Naive B cell (primary cell): ENCODE data around the gene ZMYND19. TPM values are rescaled to one million over a fixed set of nuclear protein-coding genes. Genes with fewer than 3 reads are reported as not detected.
"Not testable (repeated sequence)": the region's sequence is repeated elsewhere in the genome, so short reads cannot be mapped to it uniquely, and the experiment has no call there.

ENCODE experiments used
- ATAC-seq, 2 donors: fragments of 150-1000 bp; cut with Tn5 transposase; 2 replicates each; pipeline ENCODE4 v1.10.0; 2021; ENCODE audit warnings: low read depth in 2 of 2, mild to moderate bottlenecking in 2 of 2, moderate library complexity in 2 of 2
- DNase-seq: peaks from one replicate; pipeline ENCODE4 v3.0.0; 2022
- H3K27ac Mint-ChIP-seq, 6 donors: one replicate each; pipeline ENCODE4 v1.8.0; 2020 to 2022; ENCODE audit warnings: mild to moderate bottlenecking in 6 of 6, mixed read lengths in 6 of 6, moderate library complexity in 5 of 6, inconsistent platforms in 2 of 6
- H3K27me3 Mint-ChIP-seq, 3 donors: one replicate each; pipeline ENCODE4 v1.8.0; 2021 to 2022; ENCODE audit warnings: mixed read lengths in 3 of 3, mild to moderate bottlenecking in 1 of 3
- H3K36me3 Mint-ChIP-seq, 2 donors: one replicate each; pipeline ENCODE4 v1.8.0; 2020 to 2022; ENCODE audit warnings: mixed read lengths in 2 of 2, inconsistent platforms in 1 of 2, mild to moderate bottlenecking in 1 of 2
- H3K4me1 Mint-ChIP-seq, 3 donors: one replicate each; pipeline ENCODE4 v1.8.0; 2020 to 2022; ENCODE audit warnings: mixed read lengths in 3 of 3, inconsistent platforms in 1 of 3, mild to moderate bottlenecking in 1 of 3, moderate library complexity in 1 of 3
- H3K4me3 Mint-ChIP-seq, 8 donors: one replicate each; pipeline ENCODE4 v1.8.0; 2020 to 2022; ENCODE audit warnings: mild to moderate bottlenecking in 8 of 8, mixed read lengths in 8 of 8, moderate library complexity in 8 of 8, inconsistent platforms in 2 of 8
- H3K9me3 Mint-ChIP-seq, 7 donors: one replicate each; pipeline ENCODE4 v1.8.0; 2020 to 2022; ENCODE audit warnings: mixed read lengths in 7 of 7, mild to moderate bottlenecking in 5 of 7, inconsistent platforms in 2 of 7, moderate library complexity in 1 of 7
- polyA plus RNA-seq, 6 donors: library from polyadenylated mRNA; unstranded; fragments of 300-500 nt; fragmentation: Illumina TruSeq; gene quantifications; one replicate each; pipeline ENCODE4 v1.2.3, GENCODE V29; 2021; ENCODE audit warnings: low read depth in 6 of 6

ZMYND19 gene
- polyA plus RNA-seq, 6 donors from 2014 or later, result 4.2 to 13.3 (median 7.2) TPM

DNA sequence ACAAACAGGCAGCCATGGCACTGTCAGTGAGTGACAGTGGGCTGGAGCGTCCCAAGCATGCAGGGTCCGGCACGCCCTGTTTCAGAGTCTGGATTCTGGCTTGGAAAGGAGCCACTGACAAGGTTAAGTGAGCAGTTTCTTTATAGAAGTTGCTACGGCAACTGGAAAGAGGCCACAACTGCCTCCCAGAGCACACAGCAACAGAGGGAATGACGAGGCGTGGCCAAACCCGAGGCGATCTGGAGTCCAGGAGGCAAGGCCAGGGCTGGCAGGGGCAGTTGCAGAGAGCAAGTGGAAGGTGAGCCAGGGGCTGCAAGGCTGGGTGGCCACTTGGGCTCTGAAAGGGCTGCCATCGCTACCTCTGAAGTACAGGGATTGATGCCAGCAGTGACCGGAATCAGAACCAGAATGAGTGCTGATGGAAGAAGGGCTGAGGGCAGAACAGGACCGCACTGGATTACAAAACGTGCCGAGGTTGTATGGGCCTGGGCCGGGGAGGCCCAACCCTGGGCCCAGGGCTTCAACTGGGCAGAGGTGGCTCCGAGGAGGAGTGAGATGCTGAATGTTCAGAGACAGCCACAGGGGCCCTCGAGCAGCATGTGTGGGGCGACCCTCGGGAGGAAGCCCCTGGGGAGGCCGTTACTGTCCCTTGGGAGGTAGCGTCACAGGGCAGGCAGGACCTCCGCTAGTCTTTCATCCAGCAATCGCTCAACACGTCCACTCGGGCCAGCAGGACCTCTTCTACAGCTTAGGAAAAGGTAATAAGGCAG lies 34.1 kb downstream of the ZMYND19 start:
- DNase-seq (no peak), ATAC-seq (no peak)
- no peaks in the 10 kb centered on the region for H3K9me3 Mint-ChIP-seq
- H3K36me3 Mint-ChIP-seq, result peaks cover 12 to 15% of the 10 kb centered on the region in 2 donors
- peaks cover 6 to 15% (median 9%) of the 10 kb centered on the region in 3 donors for H3K4me1 Mint-ChIP-seq
- no peak overlapping the region for H3K4me3 Mint-ChIP-seq
- peak overlapping the region in 2 of 6 donors; percentile 44 to 78 for H3K27ac Mint-ChIP-seq
- H3K27me3 Mint-ChIP-seq, result no peaks in the 10 kb centered on the region

DNA sequence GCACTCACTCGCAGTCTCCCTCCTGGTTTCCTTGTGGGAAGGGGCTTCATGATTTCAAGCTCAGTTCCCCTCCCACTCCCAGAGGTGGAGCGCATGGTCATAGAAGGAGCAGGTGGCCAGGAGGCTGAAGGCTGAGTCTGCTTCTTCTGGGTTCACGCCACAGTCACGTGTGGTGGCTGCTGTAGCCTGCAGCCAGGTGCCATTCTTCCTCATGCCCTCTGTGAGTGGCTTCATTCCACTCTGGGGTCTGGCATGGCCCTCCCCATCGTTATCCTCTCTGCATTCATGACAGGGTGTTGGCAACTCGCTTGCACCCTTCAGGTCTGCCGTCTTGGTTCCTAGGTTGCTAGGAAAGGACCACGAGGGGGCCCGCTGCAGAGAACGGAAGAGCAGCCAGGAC lies 35.1 kb downstream of the ZMYND19 start:
- peak overlapping the region in 1 of 6 donors; percentile 21 for H3K27ac Mint-ChIP-seq
- H3K4me1 Mint-ChIP-seq, result peaks cover 8 to 17% (median 12%) of the 10 kb centered on the region in 3 donors
- ATAC-seq, result no peak
- no peaks in the 10 kb centered on the region for H3K27me3 Mint-ChIP-seq
- H3K4me3 Mint-ChIP-seq, result peak overlapping the region in 1 of 8 donors; percentile 52
- H3K36me3 Mint-ChIP-seq, result peaks cover 12 to 15% of the 10 kb centered on the region in 2 donors
- no peak for DNase-seq
- H3K9me3 Mint-ChIP-seq, result no peaks in the 10 kb centered on the region

DNA sequence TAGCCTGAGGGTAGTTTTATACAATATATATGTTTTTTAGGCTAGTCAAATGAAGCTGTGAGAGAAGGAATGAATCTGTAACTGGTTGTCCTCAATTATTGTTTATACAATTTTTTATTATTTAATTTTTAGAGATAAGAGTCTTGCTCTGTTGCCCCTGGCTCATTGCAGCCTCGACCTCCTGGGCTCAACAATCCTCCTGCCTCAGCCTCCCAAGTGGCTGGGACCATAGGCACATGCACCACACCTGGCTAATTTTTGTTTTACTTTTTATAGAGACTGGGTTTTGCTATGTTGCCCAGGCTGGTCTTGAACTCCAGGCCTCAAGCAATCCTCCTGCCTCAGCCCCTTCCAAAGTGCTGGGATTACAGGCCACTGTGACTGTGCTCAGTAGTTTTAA lies 36.0 kb downstream of the ZMYND19 start:
- no peak for ATAC-seq
- Mint-ChIP-seq H3K27ac (no peak overlapping the region), H3K27me3 (no peaks in the 10 kb centered on the region), H3K36me3 (peaks cover 11 to 12% of the 10 kb centered on the region in 2 donors), H3K4me3 (peak overlapping the region in 1 of 8 donors; percentile 52), H3K9me3 (no peaks in the 10 kb centered on the region), H3K4me1 (peaks cover 16 to 25% (median 20%) of the 10 kb centered on the region in 3 donors)
- DNase-seq, result no peak

DNA sequence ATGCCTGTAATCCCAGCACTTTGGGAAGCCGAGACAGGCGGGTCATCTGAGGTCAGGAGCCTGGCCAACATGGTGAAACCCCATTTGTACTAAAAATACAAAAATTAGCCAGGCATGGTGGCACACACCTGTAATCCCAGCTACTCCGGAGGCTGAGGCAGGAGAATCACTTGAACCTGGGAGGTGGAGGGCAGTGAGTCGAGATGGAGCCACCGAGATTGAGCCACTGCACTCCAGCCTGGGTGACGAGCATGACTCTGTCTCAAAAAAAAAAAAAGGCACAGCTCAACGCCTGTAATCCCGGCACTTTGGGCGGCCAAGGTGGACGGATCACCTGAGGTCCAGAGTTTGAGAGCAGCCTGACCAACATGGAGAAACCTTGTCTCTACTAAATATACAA lies 36.7 kb downstream of the ZMYND19 start:
- H3K9me3 Mint-ChIP-seq, DNase-seq, H3K27ac Mint-ChIP-seq, H3K27me3 Mint-ChIP-seq, ATAC-seq: not testable (repeated sequence)
- H3K36me3 Mint-ChIP-seq, result peaks cover 11 to 12% of the 10 kb centered on the region in 2 donors
- peak overlapping the region in 2 of 8 donors; percentile 78 to 84 for H3K4me3 Mint-ChIP-seq
- H3K4me1 Mint-ChIP-seq, result peaks cover 23 to 30% (median 24%) of the 10 kb centered on the region in 3 donors

DNA sequence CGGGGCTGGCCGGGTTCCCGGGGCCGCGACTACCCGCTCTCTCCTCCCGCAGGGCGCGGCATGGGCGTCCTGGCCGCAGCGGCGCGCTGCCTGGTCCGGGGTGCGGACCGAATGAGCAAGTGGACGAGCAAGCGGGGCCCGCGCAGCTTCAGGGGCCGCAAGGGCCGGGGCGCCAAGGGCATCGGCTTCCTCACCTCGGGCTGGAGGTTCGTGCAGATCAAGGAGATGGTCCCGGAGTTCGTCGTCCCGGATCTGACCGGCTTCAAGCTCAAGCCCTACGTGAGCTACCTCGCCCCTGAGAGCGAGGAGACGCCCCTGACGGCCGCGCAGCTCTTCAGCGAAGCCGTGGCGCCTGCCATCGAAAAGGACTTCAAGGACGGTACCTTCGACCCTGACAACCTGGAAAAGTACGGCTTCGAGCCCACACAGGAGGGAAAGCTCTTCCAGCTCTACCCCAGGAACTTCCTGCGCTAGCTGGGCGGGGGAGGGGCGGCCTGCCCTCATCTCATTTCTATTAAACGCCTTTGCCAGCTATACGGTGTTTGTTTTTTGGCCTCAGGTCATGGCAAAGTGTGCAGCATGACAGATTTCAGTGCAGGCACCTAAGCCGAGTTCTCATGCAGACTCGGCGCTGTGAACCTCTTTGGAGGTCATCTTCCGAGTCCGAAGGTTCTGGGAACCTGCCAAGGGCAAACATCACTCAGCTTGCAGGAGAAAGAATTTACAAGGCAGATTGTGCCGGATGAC lies 38.1 kb downstream of the ZMYND19 start:
- Mint-ChIP-seq H3K27me3 (no peaks in the 10 kb centered on the region), H3K4me3 (peak overlapping the region; percentile 79 to 97 (median 85)), H3K27ac (peak overlapping the region in 5 of 6 donors; percentile 22 to 88 (median 78)), H3K4me1 (peaks cover 29 to 39% (median 36%) of the 10 kb centered on the region in 3 donors), H3K36me3 (peaks cover 11 to 12% of the 10 kb centered on the region in 2 donors), H3K9me3 (no peaks in the 10 kb centered on the region)
- no peak for DNase-seq
- peak; percentile 3 to 4 for ATAC-seq

DNA sequence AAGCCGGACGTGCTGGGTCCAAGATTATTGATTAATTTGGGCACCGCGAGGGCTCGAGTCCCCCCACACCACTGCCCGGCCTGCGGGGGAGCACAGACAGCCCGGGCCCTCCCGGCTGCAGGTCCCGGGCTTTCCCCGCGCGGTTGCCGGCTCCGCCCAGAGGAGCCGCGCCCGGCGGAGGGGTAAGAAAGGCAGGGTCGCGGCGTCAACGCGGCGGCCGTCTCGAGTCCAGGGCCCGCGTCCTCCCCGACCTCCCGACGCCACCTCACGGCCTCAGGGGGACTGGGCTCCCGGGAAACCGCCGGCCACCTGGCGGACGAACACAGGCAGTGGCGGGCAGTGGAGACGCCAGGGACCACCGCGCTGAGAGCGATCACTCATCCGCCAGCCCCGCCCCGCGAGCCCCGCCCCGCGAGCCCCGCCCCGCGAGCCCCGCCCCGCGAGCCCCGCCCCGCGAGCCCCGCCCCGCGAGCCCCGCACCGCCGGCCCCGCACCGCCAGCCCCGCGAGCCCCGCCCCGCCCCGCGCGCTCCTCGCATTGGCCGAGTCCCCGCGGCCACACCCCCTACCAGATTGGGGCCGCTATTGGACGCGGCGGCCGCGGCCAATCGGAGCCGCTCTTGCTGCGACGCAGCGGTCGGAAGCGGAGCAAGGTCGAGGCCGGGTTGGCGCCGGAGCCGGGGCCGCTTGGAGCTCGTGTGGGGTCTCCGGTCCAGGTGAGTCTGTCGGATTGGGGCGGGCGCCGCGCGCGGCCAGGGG lies 38.9 kb downstream of the ZMYND19 start, which contains the start of gene MRPL41:
TSS of gene MRPL41 (plus strand) at position 616 of the 758 bp plus-strand sequence. CDS start 203 bp downstream, outside the sequence.
- Mint-ChIP-seq H3K9me3 (no peaks in the 10 kb centered on the region), H3K4me3 (peak within 1 kb of the TSS; percentile 79 to 97 (median 88)), H3K27me3 (no peaks in the 10 kb centered on the region), H3K27ac (peak within 1 kb of the TSS in 5 of 6 donors; percentile 22 to 88 (median 78)), H3K36me3 (peaks cover 11 to 12% of the 10 kb centered on the region in 2 donors), H3K4me1 (peaks cover 29 to 44% (median 42%) of the 10 kb centered on the region in 3 donors)
- ATAC-seq (peak; percentile 81 to 82), DNase-seq (peak; percentile 89)

DNA sequence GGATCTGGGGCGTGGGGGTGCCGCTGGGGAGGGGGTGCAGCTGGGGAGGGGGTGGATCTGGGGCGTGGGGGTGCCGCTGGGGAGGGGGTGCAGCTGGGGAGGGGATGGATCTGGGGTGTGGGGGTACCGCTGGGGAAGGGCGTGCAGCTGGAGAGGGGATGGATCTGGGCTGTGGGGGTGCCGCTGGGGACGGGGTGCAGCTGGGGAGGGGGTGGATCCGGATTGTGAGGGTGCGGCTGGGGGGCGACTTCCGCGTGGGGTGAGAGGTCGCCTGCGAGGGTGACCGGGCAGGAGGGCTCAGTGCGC lies 39.4 kb downstream of the ZMYND19 start:
- Mint-ChIP-seq H3K36me3 (peaks cover 10 to 12% of the 10 kb centered on the region in 2 donors), H3K4me3 (peak overlapping the region; percentile 62 to 97 (median 82)), H3K27ac (peak overlapping the region in 2 of 6 donors; percentile 76 to 79), H3K4me1 (peaks cover 33 to 49% (median 46%) of the 10 kb centered on the region in 3 donors)
- not testable (repeated sequence) for H3K9me3 Mint-ChIP-seq, H3K27me3 Mint-ChIP-seq, DNase-seq
- ATAC-seq, result peak; percentile 6 to 9

DNA sequence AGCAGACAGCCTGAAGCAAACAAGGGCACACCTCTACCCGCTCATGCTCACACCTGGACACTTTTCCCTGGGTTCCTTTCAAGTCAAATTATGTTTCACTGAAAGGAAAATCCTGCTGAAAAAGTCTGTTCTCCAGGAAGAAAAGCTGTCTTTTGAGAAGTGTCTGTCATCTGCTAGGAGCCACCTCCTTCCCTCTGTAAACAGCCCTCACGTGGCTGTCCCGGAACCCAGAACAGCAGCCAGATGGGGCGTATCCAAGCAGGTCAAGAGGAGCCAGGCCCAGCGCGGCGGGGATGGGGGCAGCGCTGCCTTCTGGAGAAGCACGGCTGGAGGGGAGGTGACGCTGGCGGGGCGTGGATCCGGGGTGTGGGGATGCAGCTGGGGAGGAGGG lies 40.1 kb downstream of the ZMYND19 start, which contains the start of gene PNPLA7:
TSS of gene PNPLA7 (minus strand) at position 172 of the 391 bp plus-strand sequence. CDS start 205 bp downstream, outside the sequence.
- ATAC-seq, result peak; percentile 30 to 48
- Mint-ChIP-seq H3K9me3 (no peaks in the 10 kb centered on the region), H3K4me3 (peak within 1 kb of the TSS; percentile 92 to 99 (median 96)), H3K27ac (peak within 1 kb of the TSS; percentile 86 to 97 (median 96)), H3K27me3 (no peaks in the 10 kb centered on the region), H3K4me1 (peaks cover 32 to 53% (median 43%) of the 10 kb centered on the region in 3 donors), H3K36me3 (peaks cover 3 to 5% of the 10 kb centered on the region in 2 donors)
- DNase-seq, result peak; percentile 69

DNA sequence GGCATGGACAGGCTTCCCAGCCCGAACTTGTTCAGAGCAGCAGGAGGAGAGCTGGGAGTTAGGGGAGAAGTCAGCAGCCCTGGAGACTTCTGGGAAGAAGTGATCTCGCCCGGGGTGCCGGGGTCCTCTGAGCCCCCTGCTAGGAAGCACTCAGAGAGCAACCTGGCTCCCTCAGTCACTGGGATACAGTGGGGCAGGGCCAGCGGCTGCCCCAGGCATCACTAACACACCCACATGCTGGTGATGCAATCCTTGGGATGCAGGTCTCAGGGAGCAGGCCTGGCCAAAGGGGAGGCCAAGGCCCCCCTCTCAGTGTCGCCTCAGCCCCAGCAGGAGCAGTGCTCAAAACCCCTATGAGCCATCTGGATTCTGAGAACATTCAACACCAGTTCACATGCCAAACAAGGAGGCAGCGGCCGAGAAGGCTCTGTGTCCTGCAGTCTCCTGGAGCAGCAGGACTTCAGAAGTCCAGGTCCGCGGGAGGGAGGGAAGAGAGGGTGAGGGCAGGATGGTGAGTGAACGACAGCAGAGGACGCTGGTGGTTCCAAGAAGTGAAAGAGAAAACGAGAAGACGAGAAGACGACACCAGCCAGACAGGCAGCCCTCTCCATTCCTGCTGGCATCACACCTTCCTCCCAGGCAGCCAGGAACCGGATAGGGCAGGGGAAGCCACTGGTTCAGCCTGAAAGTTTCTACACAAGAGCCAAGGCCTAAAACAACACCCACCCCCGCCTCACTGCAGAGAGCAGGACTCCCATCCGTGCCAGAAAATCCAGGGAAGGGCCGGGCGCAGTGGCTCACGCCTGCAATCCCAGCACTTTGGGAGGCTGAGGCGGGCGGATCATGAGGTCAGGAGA lies 42.4 kb downstream of the ZMYND19 start:
- Mint-ChIP-seq H3K9me3 (no peaks in the 10 kb centered on the region), H3K4me3 (peak overlapping the region in 7 of 8 donors; percentile 49 to 97 (median 81)), H3K36me3 (no peaks in the 10 kb centered on the region), H3K4me1 (peaks cover 39 to 56% (median 41%) of the 10 kb centered on the region in 3 donors), H3K27ac (peak overlapping the region in 5 of 6 donors; percentile 12 to 95 (median 83)), H3K27me3 (no peaks in the 10 kb centered on the region)
- ATAC-seq (no peak), DNase-seq (no peak)

DNA sequence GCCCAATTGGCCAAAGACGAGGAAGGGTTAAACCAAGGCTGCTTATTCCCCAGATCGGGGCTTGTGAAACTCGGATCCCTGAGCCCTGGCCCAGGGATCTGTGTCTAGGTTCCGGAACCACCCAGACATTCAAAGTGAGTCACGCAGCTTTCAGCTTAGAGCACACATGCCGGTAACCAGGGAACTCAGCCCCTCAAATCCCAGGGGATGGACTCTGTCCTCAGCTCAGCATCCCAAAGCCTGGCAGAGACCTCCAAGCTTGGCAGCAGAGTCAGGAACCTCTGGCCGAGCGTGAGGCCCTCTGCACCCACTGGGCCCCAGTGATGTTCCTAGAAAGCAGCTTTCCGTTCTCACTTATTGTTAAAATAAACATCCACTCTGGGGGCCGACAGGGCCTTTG lies 45.2 kb downstream of the ZMYND19 start:
- Mint-ChIP-seq H3K27me3 (no peaks in the 10 kb centered on the region), H3K9me3 (no peaks in the 10 kb centered on the region), H3K27ac (no peak overlapping the region), H3K4me1 (peaks cover 30 to 48% (median 33%) of the 10 kb centered on the region in 3 donors), H3K4me3 (no peak overlapping the region), H3K36me3 (no peaks in the 10 kb centered on the region)
- DNase-seq, result no peak
- no peak for ATAC-seq

DNA sequence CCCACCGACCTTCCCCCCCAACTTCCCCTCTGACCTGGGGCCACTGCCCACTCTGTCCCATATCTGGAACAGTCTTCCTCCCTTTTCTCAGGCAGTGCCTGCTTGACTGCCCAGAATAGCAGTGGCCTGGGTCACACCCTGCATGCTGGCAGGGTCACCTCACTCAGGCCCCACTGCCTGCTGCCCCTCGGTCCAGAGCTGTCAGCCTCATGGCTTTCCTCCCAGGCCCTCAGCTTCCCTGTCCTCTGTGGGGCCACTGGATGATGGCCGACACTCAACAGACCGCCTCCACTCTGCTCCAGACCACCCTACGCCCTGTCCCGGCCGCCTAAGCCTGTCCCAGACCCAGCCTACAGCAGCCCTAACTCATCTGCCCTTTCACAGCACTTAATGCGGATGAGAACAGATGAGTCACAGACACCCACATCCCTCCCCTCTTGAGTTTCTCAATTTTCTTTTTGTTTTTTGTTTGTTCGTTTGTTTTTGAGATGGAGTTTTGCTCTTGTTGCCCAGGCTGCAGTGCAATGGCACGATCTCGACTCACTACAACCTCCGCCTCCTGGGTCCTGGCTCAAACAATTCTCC lies 46.0 kb downstream of the ZMYND19 start:
- DNase-seq, result no peak
- H3K9me3 Mint-ChIP-seq, result no peaks in the 10 kb centered on the region
- no peak for ATAC-seq
- H3K27me3 Mint-ChIP-seq, result no peaks in the 10 kb centered on the region
- peaks cover 23 to 39% (median 25%) of the 10 kb centered on the region in 3 donors for H3K4me1 Mint-ChIP-seq
- H3K4me3 Mint-ChIP-seq, result peak overlapping the region in 1 of 8 donors; percentile 32
- H3K36me3 Mint-ChIP-seq, result no peaks in the 10 kb centered on the region
- H3K27ac Mint-ChIP-seq, result peak overlapping the region in 1 of 6 donors; percentile 88
